Smooth muscle cell of trachea (primary cell): Measurements from ENCODE around the gene CT47B1. TPM values are rescaled to one million over a fixed set of nuclear protein-coding genes. Genes with fewer than 3 reads are reported as not detected.

ENCODE experiments used
- total RNA-seq: library from RNA; depleted of rRNA; stranded (reverse); fragments of >200 nt; gene quantifications from 2 replicates; pipeline ENCODE4 v1.2.1, GENCODE V29; 2014

The CT47B1 gene
- total RNA-seq = not detected in 2 replicates

DNA sequence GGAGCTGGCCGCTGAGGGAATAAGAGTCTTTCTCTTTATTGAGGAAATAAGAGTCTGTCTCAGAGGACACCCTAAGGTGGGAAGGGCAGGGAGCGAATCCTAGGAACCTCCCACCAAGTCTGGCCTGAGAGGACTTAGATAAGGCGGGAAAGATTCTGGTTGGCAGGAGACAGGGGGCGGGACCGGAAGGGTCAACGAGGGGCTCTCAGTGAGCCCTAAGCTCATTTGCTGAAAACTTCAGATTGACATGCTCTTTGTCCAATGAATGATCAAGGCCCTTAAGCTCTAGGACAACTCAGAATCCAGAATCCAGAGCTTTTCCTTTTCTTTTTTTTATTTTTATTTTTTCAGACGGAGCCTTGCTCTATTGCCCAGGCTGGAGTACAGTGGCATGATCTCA lies at the start of gene CT47B1:
TSS of gene CT47B1 (minus strand) at position 101 of the 400 bp plus-strand sequence. CDS start 196 bp downstream, outside the sequence.

Other genes starting within 250 kb of the CT47B1 start
- gene C1GALT1C1, start 245.8 kb downstream of the CT47B1 start, total RNA-seq = 24.6 and 41.3 TPM in 2 replicates
- gene CT47A11, start 61.3 kb upstream of the CT47B1 start, total RNA-seq = not detected in 2 replicates
- gene CT47A10, start 66.2 kb upstream of the CT47B1 start, total RNA-seq = not detected in 2 replicates
- gene CT47A9, start 71.0 kb upstream of the CT47B1 start, total RNA-seq = not detected in 2 replicates
- not detected in 2 replicates for gene CT47A8, start 75.9 kb upstream of the CT47B1 start, total RNA-seq
- gene CT47A7, start 80.7 kb upstream of the CT47B1 start, total RNA-seq = not detected in 2 replicates
- gene CT47A6, start 85.6 kb upstream of the CT47B1 start, total RNA-seq = not detected in 2 replicates
- gene CT47A5, start 90.5 kb upstream of the CT47B1 start, total RNA-seq = not detected in 2 replicates
- not detected in 2 replicates for gene CT47A4, start 95.3 kb upstream of the CT47B1 start, total RNA-seq
- gene CT47A3, start 100.2 kb upstream of the CT47B1 start, total RNA-seq = not detected in 2 replicates
- not detected in 2 replicates for gene CT47A2, start 105.1 kb upstream of the CT47B1 start, total RNA-seq
- gene CT47A1, start 109.9 kb upstream of the CT47B1 start, total RNA-seq = not detected in 2 replicates
- gene GLUD2, start 171.7 kb upstream of the CT47B1 start, total RNA-seq = 2.2 and 3.1 TPM in 2 replicates